ENCODE results near the gene HELZ.
"Not testable (repeated sequence)": the region's sequence is repeated elsewhere in the genome, so short reads cannot be mapped to it uniquely, and the experiment has no call there.

Gene HELZ

GRCh38 chr17:67245073-67245693 lies at the start of gene HELZ:
Gene HELZ (minus strand): TSS chr17:67245196. CDS start chr17:67218804, 26,392 bp downstream.
- FAIRE-seq (peak; percentile 62), DNase-seq (ENCODE audit: extremely low spot score, insufficient read length, low read depth) (peak; percentile 73)

DNA sequence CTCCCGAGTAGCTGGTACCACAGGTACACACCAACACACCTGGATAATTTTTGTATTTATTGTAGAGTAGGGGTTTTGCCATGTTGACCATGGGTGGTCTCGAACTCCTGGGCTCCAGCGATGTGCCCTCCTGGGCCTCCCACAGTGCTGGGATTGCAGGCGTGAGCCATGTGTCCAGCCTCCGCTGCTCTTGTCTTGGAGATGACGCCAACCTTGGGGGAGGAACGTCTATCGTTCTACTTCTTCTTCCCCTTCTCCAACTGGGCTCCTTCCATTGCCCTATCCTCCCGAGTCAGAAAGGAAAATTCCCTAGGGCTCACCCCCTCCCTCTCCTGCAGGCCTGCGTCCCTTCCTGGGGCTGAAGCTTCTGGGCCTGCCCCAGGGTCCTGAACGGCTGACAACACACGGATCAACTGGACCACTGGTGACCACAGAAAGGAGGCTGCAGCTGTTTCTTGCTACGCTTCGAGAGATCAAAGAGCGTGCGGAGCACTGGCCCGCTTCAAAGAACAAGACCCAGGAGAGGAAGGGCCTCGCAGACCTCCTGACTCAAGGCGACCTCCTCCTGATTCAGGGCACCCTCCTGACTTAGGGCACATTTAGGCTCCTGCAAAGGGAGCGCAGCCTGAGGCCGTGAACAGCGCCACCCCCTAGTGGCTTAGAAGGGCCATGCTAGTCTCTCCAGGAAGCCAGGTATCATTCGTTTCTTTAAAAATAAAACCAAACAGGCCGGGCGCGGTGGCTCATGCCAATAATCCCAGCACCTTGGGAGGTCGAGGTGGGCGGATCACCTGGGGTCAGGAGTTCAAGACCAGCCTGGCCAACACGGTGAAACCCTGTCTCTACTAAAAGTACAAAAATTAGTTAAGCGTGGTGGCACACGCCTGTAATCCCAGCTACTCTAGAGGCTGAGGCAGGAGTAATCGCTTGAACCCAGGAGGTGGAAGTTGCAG lies 48.5 kb upstream of the HELZ start:
- peak; percentile 90 for FAIRE-seq
- DNase-seq (ENCODE audit: extremely low spot score, insufficient read length, low read depth) = peak; percentile 64

DNA sequence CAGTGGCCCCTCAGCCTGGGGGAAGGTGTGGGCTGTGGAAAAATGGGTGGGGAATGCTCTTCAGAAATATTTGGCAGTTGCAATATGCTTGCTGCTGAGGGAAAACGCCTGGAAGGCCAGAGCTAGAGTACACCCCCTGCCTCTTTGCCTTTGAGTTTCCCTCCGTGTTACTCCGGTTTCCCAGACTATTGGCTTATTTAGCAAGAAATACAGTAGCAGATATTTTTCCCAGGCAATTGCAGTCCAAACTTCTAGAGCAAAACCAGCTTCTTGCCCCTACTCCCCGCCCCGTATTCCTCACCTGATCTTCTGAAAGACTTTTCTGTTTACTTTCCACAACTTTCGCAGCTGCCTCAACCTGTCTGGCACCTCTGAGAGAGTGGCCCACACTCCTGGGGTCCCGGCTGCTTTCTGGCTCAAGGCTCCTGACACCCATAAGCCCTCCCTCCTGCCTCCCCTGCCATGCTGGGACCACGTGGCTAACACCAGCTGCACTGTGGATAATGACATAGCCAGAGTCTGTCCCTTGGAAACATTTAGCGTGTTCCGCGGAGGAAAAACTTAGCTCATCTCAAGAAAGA lies 45.8 kb upstream of the HELZ start:
- DNase-seq (ENCODE audit: extremely low spot score, insufficient read length, low read depth) = no peak
- FAIRE-seq = no peak

DNA sequence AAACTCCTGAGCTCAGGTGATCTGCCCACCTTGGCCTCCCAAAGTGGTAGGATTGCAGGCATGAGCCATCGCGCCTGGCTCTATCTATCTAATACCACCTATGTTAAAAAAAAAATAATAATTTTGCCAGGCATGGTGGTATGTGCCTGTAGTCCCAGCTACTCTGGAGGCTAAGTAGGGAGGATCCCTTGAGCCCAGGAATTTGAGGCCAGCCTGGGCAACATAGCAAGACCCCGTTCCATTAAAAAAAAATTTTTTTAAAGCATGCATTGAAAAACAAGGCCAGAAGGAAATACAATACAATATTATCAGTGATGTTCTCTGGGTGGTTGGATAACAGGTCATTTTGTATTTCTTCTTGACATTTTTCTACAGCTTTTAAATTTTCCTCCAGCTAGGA lies 45.2 kb upstream of the HELZ start:
- FAIRE-seq = no peak

DNA sequence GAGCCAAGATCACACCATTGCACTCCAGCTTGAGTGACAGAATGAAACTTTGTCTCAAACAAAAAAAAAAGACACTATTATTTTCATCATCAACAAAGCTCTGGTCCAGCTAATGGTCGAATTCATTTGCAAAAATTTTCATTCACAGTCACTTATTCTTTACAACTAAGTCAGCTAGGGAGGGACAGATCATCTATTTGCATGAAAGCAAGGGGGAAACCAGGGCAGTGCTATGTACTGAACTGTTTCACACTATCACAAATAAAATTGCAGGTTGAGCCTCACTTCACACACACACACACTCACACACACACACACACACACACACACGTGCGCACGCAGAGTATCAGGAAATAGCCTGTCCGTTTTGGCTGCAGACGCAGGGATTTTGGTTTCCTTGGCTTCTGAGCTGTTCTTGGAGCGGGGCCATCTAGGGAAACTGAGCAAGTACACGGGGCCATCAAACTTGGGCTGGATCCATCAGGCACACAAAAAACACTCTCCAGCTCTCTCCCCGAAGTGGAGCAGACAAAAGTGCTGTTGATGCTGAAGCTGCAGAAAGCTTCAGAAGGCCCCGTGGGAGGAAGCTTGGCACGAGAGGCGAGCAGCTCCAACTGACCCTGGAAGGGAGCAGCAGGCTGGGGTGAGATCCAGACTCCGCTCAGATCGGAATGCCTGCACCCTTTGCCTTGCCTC lies 44.3 kb upstream of the HELZ start:
- DNase-seq (ENCODE audit: extremely low spot score, insufficient read length, low read depth) = no peak
- no peak for FAIRE-seq

More for the DNA sequence above, 45.2 kb upstream of the HELZ start:
- no peak for DNase-seq (ENCODE audit: extremely low spot score, insufficient read length, low read depth)

DNA sequence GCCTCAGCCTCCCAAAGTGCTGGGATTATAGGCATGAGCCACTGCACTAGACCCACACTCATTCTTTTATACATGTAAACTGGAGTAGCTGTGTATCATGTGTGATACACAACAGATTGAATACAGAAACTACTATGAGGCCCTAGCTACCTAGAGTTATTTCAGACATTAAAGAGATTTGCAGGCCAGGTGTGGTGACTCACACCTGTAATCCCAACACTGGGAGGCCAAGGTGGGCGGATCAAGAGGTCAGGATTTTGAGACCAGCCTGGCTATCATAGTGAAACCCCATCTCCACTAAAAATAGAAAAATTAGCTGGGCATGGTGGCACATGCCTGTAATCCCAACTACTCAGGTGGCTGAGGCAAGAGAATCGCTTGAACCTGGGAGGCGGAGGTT lies 41.8 kb upstream of the HELZ start:
- not testable (repeated sequence) for DNase-seq (ENCODE audit: extremely low spot score, insufficient read length, low read depth); FAIRE-seq

DNA sequence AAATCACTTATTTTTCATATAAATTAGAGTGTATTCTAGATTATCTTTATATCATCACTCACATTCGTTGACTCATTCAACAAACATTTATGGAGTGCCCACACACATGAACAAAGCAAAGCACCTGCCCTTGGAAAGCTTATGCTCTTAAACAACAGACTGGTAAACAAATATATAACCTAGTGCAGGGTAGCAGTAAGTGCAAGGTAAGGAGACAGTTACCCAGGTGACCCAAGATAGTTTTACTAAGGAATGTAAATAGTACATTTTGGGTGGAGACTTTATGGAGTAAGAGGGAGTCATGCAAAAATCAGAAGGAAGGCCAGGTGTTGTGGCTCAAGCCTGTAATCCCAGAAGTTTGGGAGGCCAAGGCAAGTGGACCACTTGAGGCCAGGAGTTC lies 40.4 kb upstream of the HELZ start:
- DNase-seq (ENCODE audit: extremely low spot score, insufficient read length, low read depth) (no peak), FAIRE-seq (no peak)

DNA sequence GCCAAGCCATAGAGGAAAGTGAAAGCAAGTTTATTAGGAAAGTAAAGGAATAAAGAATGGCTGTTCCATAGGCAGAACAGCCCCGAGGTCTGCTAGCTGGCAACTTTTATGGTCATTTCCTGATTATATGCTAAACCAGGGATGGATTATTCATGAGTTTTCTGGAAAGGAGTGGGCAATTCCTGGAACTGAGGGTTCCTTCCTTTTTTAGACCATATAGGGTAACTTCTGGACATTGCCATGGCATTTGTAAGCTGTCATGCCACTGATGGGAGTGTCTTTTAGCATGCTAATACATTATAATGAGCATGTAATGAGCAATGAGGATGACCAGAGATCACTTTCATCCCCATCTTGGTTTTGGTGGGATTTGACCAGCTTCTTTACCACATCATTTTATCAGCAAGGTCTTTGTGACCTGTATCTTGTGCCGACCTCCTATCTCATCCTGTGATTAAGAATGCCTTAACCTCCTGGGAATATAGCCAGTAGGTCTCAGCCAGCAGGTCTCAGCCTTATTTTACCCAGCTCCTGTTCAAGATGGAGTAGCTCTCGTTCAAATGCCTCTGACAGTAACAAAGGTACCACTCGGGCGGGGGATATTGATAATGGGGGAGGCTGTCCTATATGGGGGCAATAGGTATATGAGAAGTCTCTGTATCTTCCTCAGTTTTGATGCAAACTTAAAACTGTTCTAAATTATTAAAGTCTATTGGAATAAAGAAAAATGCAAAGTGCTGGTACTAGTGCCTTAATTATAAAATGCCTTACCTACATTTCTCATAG lies 38.9 kb upstream of the HELZ start:
- FAIRE-seq = no peak
- DNase-seq (ENCODE audit: extremely low spot score, insufficient read length, low read depth) = no peak

GRCh38 chr17:67281743-67282142 lies 36.7 kb upstream of the HELZ start:
- no peak for FAIRE-seq
- DNase-seq (ENCODE audit: extremely low spot score, insufficient read length, low read depth) = no peak

- FAIRE-seq = no peak
- no peak for DNase-seq (ENCODE audit: extremely low spot score, insufficient read length, low read depth)
Observed at GRCh38 chr17:67281053-67281452, 36.1 kb upstream of the HELZ start.

DNA sequence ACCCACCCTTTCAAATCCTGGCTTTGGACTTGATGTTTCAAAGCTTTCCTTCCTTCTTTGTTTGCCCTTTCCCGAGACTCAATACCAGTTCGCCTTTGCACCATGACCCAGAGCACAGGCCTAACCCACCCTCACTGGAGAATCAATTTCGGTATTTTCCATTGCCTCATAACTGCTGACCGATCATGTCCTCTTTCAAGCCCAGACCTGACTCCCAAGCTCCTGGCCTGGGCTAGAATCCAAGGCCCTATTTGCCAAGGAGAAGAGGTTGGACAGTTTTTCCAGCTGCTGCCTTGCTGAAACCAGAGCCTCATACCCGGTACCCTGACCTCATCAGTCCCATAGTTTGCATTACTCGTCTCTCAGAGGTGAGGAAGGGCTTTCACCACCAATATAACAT lies 35.3 kb upstream of the HELZ start:
- no peak for FAIRE-seq
- DNase-seq (ENCODE audit: extremely low spot score, insufficient read length, low read depth) = no peak

- FAIRE-seq = no peak
- no peak for DNase-seq (ENCODE audit: extremely low spot score, insufficient read length, low read depth)
Observed at GRCh38 chr17:67279115-67279514, 34.1 kb upstream of the HELZ start.

GRCh38 chr17:67278363-67278762 lies 33.4 kb upstream of the HELZ start:
- FAIRE-seq (no peak), DNase-seq (ENCODE audit: extremely low spot score, insufficient read length, low read depth) (no peak)

GRCh38 chr17:67276075-67276474 lies 31.1 kb upstream of the HELZ start:
- no peak for DNase-seq (ENCODE audit: extremely low spot score, insufficient read length, low read depth)
- no peak for FAIRE-seq

DNA sequence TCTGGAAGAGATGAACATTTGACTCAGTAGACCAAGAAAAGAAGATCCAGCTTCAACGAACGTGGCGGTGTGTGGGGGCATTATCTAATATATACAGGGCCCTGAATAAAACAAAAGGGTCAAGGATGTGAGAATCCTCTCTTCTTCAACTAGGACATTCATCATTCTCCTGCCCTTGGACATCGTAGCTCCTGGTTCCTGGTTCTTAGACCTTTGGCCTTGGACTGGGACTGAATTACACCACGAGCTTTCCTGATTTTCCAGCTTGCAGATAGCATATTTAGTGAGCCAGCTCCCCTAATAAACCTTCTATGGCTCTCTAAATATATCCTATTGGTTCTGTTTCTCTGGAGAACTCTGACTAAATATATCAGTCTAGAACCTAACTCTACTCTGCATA lies 29.5 kb upstream of the HELZ start:
- DNase-seq (ENCODE audit: extremely low spot score, insufficient read length, low read depth) (no peak), FAIRE-seq (no peak)

- FAIRE-seq (no peak), DNase-seq (ENCODE audit: extremely low spot score, insufficient read length, low read depth) (no peak)
Observed at GRCh38 chr17:67273900-67274299, 28.9 kb upstream of the HELZ start.

DNA sequence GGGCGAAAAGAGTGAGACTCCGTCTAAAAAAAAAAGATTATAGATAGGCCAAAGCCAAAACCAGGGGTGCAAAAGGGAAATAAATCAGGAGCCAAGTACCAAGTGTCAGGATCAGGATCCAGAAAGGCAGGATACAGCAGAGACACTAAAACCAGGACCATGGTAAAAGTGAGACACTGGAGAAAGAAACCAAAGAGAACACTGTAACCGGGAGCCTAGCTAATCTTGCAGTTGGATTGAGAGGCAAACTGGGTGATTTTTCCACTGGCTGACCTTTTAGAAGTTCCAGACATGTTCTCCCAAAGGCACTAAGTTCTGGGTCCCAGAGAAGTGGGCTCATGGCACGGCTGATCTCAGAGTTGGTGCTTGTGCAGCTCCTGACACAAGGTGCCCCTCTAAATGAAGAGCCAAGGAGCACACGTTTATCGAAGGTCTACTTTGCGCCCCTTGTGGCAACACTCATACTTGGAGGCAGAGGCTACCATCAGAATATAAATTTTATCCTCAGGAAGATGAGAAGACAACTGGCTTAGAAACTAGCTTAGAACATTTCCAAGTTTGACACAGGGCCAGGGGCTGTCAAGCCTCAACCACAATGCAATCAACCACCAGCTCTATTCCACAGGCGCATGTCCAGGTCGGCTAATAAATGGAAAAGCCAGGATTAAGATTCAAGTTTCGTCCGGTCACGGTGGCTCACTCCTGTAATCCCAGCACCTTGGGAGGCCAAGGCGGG lies 27.5 kb upstream of the HELZ start:
- no peak for FAIRE-seq
- DNase-seq (ENCODE audit: extremely low spot score, insufficient read length, low read depth) = no peak

GRCh38 chr17:67271187-67271586 lies 26.2 kb upstream of the HELZ start:
- DNase-seq (ENCODE audit: extremely low spot score, insufficient read length, low read depth); FAIRE-seq: not testable (repeated sequence)

- DNase-seq (ENCODE audit: extremely low spot score, insufficient read length, low read depth) (no peak), FAIRE-seq (no peak)
Observed at GRCh38 chr17:67270416-67270815, 25.4 kb upstream of the HELZ start.
